ENCODE data around the gene LCE1B. TPM values are rescaled to one million over a fixed set of nuclear protein-coding genes. Genes with fewer than 3 reads are reported as not detected.

The LCE1B gene, protein sequence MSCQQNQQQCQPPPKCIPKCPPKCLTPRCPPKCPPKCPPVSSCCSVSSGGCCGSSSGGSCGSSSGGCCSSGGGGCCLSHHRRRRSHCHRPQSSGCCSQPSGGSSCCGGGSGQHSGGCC
- not detected for total RNA-seq

- H3K27me3 ChIP-seq, result no peaks in the 10 kb centered on the region
- DNase-seq, result no peak
- intact Hi-C loops (cut with DNase I; ENCODE audit: low total_unique reads), result no loop called here
Observed at GRCh38 chr1:152811671-152812070, at the start of gene LCE1B. Gene LCE1B (plus strand): TSS chr1:152811971. CDS start chr1:152812447, 476 bp downstream.

DNA sequence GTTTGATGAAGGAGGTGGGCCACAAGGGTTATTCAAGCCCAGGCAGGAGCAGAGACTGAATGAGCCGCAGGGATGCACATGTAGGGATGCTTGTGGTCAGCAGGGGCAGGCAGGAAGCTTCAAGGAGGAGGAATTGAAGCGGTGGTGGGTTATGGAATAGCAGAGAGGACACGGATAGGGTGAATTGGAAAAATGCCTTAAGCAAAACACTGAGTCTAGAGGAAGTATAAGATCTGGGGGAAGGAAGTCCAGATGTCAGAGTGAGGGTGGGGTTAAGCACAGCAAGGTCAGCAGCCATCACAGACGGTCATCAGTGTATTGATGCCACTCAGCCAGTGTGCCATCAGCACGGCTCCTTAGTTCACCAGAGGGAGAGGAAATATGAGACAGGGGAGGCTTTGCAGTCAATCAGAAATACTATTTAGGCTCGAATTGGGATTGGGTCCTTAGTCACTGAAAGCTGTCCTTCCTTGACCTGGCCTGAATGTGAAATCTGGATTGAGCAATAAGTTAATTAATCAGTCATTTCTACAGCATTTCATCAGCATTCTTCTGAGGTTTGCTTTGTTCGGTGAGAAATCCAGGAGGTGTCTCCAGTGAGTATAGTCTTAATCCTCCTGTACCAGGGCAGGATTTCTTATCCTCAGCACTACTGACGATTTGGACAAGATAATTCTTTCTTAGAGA lies 42.8 kb upstream of the LCE1B start:
- no peaks in the 10 kb centered on the region for H3K4me1 ChIP-seq
- H3K27ac ChIP-seq, result no peak overlapping the region
- no peaks in the 10 kb centered on the region for H3K9me3 ChIP-seq
- no peaks in the 10 kb centered on the region for H3K36me3 ChIP-seq
- intact Hi-C loops (cut with DNase I; ENCODE audit: low total_unique reads), result no loop called here
- no peak for DNase-seq
- H3K4me3 ChIP-seq, result no peak overlapping the region
- TF ChIP-seq POLR2A (IDR thresholded peaks at IDR 0.05), result no peak
- TF ChIP-seq, protein P1, sequence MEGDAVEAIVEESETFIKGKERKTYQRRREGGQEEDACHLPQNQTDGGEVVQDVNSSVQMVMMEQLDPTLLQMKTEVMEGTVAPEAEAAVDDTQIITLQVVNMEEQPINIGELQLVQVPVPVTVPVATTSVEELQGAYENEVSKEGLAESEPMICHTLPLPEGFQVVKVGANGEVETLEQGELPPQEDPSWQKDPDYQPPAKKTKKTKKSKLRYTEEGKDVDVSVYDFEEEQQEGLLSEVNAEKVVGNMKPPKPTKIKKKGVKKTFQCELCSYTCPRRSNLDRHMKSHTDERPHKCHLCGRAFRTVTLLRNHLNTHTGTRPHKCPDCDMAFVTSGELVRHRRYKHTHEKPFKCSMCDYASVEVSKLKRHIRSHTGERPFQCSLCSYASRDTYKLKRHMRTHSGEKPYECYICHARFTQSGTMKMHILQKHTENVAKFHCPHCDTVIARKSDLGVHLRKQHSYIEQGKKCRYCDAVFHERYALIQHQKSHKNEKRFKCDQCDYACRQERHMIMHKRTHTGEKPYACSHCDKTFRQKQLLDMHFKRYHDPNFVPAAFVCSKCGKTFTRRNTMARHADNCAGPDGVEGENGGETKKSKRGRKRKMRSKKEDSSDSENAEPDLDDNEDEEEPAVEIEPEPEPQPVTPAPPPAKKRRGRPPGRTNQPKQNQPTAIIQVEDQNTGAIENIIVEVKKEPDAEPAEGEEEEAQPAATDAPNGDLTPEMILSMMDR (IDR thresholded peaks at IDR 0.05), result no peak
- H3K27me3 ChIP-seq, result no peaks in the 10 kb centered on the region

More at GRCh38 chr1:152811671-152812070, at the start of gene LCE1B:
- Histone ChIP-seq H3K27ac (no peak within 1 kb of the TSS), H3K4me3 (no peak within 1 kb of the TSS), H3K9me3 (no peaks in the 10 kb centered on the region), H3K36me3 (no peaks in the 10 kb centered on the region), H3K4me1 (no peaks in the 10 kb centered on the region)
- TF ChIP-seq, protein P1 (IDR thresholded peaks at IDR 0.05), result no peak
- TF ChIP-seq POLR2A (IDR thresholded peaks at IDR 0.05), result no peak

- H3K4me1 ChIP-seq, result no peaks in the 10 kb centered on the region
- intact Hi-C loops (cut with DNase I; ENCODE audit: low total_unique reads), result no loop called here
- H3K36me3 ChIP-seq, result no peaks in the 10 kb centered on the region
- H3K27me3 ChIP-seq, result no peaks in the 10 kb centered on the region
- no peak overlapping the region for H3K4me3 ChIP-seq
- no peak overlapping the region for H3K27ac ChIP-seq
- no peak for DNase-seq
- H3K9me3 ChIP-seq, result no peaks in the 10 kb centered on the region
- TF ChIP-seq POLR2A (IDR thresholded peaks at IDR 0.05), result no peak
- TF ChIP-seq, protein P1 (IDR thresholded peaks at IDR 0.05), result no peak
Observed at GRCh38 chr1:152770411-152770810, 41.4 kb upstream of the LCE1B start.

GRCh38 chr1:152774875-152775274 lies 36.9 kb upstream of the LCE1B start, which contains the start of gene LCE1F:
Gene LCE1F (plus strand): TSS chr1:152775140. CDS start chr1:152776372, 1,232 bp downstream.
- no peak for TF ChIP-seq POLR2A (IDR thresholded peaks at IDR 0.05)
- TF ChIP-seq, protein P1 (IDR thresholded peaks at IDR 0.05), result no peak
- no peaks in the 10 kb centered on the region for H3K9me3 ChIP-seq
- H3K4me1 ChIP-seq, result no peaks in the 10 kb centered on the region
- H3K4me3 ChIP-seq, result no peak within 1 kb of the TSS
- no peaks in the 10 kb centered on the region for H3K36me3 ChIP-seq
- no peak within 1 kb of the TSS for H3K27ac ChIP-seq
- DNase-seq, result no peak
- intact Hi-C loops (cut with DNase I; ENCODE audit: low total_unique reads), result no loop called here
- no peaks in the 10 kb centered on the region for H3K27me3 ChIP-seq

DNA sequence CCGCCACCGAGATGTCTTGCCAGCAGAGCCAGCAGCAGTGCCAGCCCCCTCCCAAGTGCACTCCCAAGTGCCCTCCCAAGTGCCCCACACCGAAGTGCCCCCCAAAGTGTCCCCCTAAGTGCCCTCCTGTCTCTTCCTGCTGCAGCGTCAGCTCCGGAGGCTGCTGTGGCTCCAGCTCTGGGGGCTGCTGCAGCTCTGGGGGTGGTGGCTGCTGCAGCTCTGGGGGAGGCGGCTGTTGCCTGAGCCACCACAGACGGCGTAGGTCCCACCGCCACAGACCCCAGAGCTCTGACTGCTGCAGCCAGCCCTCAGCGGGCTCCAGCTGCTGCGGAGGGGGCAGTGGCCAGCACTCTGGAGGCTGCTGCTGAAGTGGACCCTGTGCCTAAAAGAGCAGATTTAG lies 35.4 kb upstream of the LCE1B start:
- no peaks in the 10 kb centered on the region for H3K36me3 ChIP-seq
- DNase-seq, result no peak
- H3K4me3 ChIP-seq, result no peak overlapping the region
- no peak overlapping the region for H3K27ac ChIP-seq
- no peaks in the 10 kb centered on the region for H3K4me1 ChIP-seq
- H3K27me3 ChIP-seq, result no peaks in the 10 kb centered on the region
- TF ChIP-seq, protein P1 (IDR thresholded peaks at IDR 0.05), result no peak
- no peak for TF ChIP-seq POLR2A (IDR thresholded peaks at IDR 0.05)
- intact Hi-C loops (cut with DNase I; ENCODE audit: low total_unique reads), result no loop called here
- H3K9me3 ChIP-seq, result no peaks in the 10 kb centered on the region
